Thymus (tissue), 11 donors: ENCODE measurements around the gene UBE2F. TPM values are rescaled to one million over a fixed set of nuclear protein-coding genes. Genes with fewer than 3 reads are reported as not detected.

Experiments used
- DNase-seq, 9 donors: peaks; one replicate each; pipeline ENCODE4 v3.0.0-alpha.2; 2013; ENCODE audit warnings: low spot score in 9 of 9, low read depth in 6 of 9, missing footprints in 1 of 9
- H3K27ac ChIP-seq, 2 donors: one replicate each; pipeline ENCODE4 v1.5.1; 2013; ENCODE audit warnings: control low read depth in 1 of 2, low read depth in 1 of 2, low read length in 1 of 2, mild to moderate bottlenecking in 1 of 2, moderate library complexity in 1 of 2
- H3K27me3 ChIP-seq, 2 donors: one replicate each; pipeline ENCODE4 v1.5.1; 2013; ENCODE audit warnings: low read length in 1 of 2; ENCODE audit not compliant: control insufficient read depth in 2 of 2, insufficient read depth in 1 of 2
- H3K36me3 ChIP-seq, 2 donors: one replicate each; pipeline ENCODE4 v1.5.1; 2013; ENCODE audit warnings: low read length in 1 of 2, mild to moderate bottlenecking in 1 of 2, moderate library complexity in 1 of 2; ENCODE audit not compliant: control insufficient read depth in 2 of 2, insufficient read depth in 2 of 2
- H3K4me1 ChIP-seq, 2 donors: one replicate each; pipeline ENCODE4 v1.5.1; 2013; ENCODE audit warnings: low read length in 2 of 2; ENCODE audit not compliant: control insufficient read depth in 2 of 2, insufficient read depth in 2 of 2
- H3K4me3 ChIP-seq, 2 donors: one replicate each; pipeline ENCODE4 v1.5.1; 2013; ENCODE audit warnings: low read length in 2 of 2, control low read depth in 1 of 2, mild to moderate bottlenecking in 1 of 2
- H3K9me3 ChIP-seq, 2 donors: one replicate each; pipeline ENCODE4 v1.5.1; 2013; ENCODE audit warnings: low read length in 1 of 2, mild to moderate bottlenecking in 1 of 2; ENCODE audit not compliant: control insufficient read depth in 2 of 2, insufficient read depth in 1 of 2
- WGBS: extraction: QIAGEN DNeasy Blood & Tissue Kit; methylation state at CpG from one replicate; pipeline ENCODE4 v1.1.7; 2013; 5-methylcytosine and 5-hydroxymethylcytosine counted together
- polyA plus RNA-seq: library from polyadenylated mRNA; stranded (reverse); fragments of 200-250 nt; gene quantifications from one replicate; pipeline ENCODE4 v1.2.3, GENCODE V29; 2013
- total RNA-seq: library from RNA; stranded (reverse); fragments of 120-200 nt; gene quantifications from one replicate; pipeline ENCODE4 v1.2.4, GENCODE V29; 2013
- donor health status: healthy.

UBE2F gene
- total and polyA plus RNA-seq, 2 donors: 50.7 to 77.8 TPM

GRCh38 chr2:237996021-237996593 lies 29.3 kb downstream of the UBE2F start:
- Histone ChIP-seq H3K4me1 (peaks cover 0 to 3% of the 10 kb centered on the region in 2 donors), H3K27me3 (no peaks in the 10 kb centered on the region), H3K4me3 (no peak overlapping the region), H3K36me3 (peaks cover 10 to 16% of the 10 kb centered on the region in 2 donors), H3K27ac (no peak overlapping the region), H3K9me3 (no peaks in the 10 kb centered on the region)
- DNase-seq: no peak
- 87% methylated on average over 9 of the region's 9 CpGs for WGBS

GRCh38 chr2:237997521-237997920 lies 30.7 kb downstream of the UBE2F start:
- no peak for DNase-seq
- Histone ChIP-seq H3K9me3 (no peaks in the 10 kb centered on the region), H3K27me3 (no peaks in the 10 kb centered on the region), H3K4me1 (peaks cover 0 to 3% of the 10 kb centered on the region in 2 donors), H3K36me3 (peaks cover 10 to 16% of the 10 kb centered on the region in 2 donors), H3K4me3 (no peak overlapping the region), H3K27ac (no peak overlapping the region)
- whole genome bisulfite sequencing: 74% methylated on average over 4 of the region's 4 CpGs

- peak in 3 of 9 donors; percentile 23 to 59 (median 26) for DNase-seq
- Histone ChIP-seq H3K36me3 (peaks cover 7 to 16% of the 10 kb centered on the region in 2 donors), H3K4me3 (no peak overlapping the region), H3K9me3 (no peaks in the 10 kb centered on the region), H3K27ac (peak overlapping the region in 1 of 2 donors; percentile 12), H3K27me3 (no peaks in the 10 kb centered on the region), H3K4me1 (peaks cover 3 to 6% of the 10 kb centered on the region in 2 donors)
- WGBS: 63% methylated on average over 4 of the region's 4 CpGs
Measured at GRCh38 chr2:237998530-237998929, 31.7 kb downstream of the UBE2F start.

GRCh38 chr2:238003234-238004031 lies 36.6 kb downstream of the UBE2F start:
- peak in 5 of 9 donors; percentile 29 to 69 (median 36) for DNase-seq
- Histone ChIP-seq H3K4me3 (no peak overlapping the region), H3K27me3 (no peaks in the 10 kb centered on the region), H3K4me1 (peaks cover 8 to 10% of the 10 kb centered on the region in 2 donors), H3K36me3 (peaks cover 0 to 3% of the 10 kb centered on the region in 2 donors), H3K9me3 (no peaks in the 10 kb centered on the region), H3K27ac (peak overlapping the region in 1 of 2 donors; percentile 31)
- 44% methylated on average over 7 of the region's 7 CpGs for WGBS

GRCh38 chr2:238004077-238004830 lies 37.4 kb downstream of the UBE2F start:
- H3K9me3 ChIP-seq: no peaks in the 10 kb centered on the region
- no peak for DNase-seq
- H3K4me1 ChIP-seq: peaks cover 9 to 10% of the 10 kb centered on the region in 2 donors
- no peak overlapping the region for H3K27ac ChIP-seq
- H3K36me3 ChIP-seq: peaks cover 0 to 3% of the 10 kb centered on the region in 2 donors
- no peaks in the 10 kb centered on the region for H3K27me3 ChIP-seq
- H3K4me3 ChIP-seq: no peak overlapping the region
- 88% methylated on average over 3 of the region's 3 CpGs for WGBS

GRCh38 chr2:238005528-238005927 lies 38.7 kb downstream of the UBE2F start:
- H3K36me3 ChIP-seq: peaks cover 0 to 3% of the 10 kb centered on the region in 2 donors
- DNase-seq: no peak
- 90% methylated on average over 1 of the region's 1 CpG for WGBS

GRCh38 chr2:238006510-238006909 lies 39.7 kb downstream of the UBE2F start:
- DNase-seq: no peak
- Histone ChIP-seq H3K4me3 (no peak overlapping the region), H3K36me3 (peaks cover 0 to 9% of the 10 kb centered on the region in 2 donors), H3K27ac (no peak overlapping the region), H3K9me3 (no peaks in the 10 kb centered on the region), H3K27me3 (no peaks in the 10 kb centered on the region), H3K4me1 (peaks cover 15 to 26% of the 10 kb centered on the region in 2 donors)

More at GRCh38 chr2:238005528-238005927, 38.7 kb downstream of the UBE2F start:
- Histone ChIP-seq H3K27ac (no peak overlapping the region), H3K27me3 (no peaks in the 10 kb centered on the region), H3K9me3 (no peaks in the 10 kb centered on the region), H3K4me1 (peaks cover 15 to 20% of the 10 kb centered on the region in 2 donors), H3K4me3 (no peak overlapping the region)

- DNase-seq: no peak
- H3K4me3 ChIP-seq: no peak overlapping the region
- H3K36me3 ChIP-seq: peaks cover 0 to 11% of the 10 kb centered on the region in 2 donors
- no peak overlapping the region for H3K27ac ChIP-seq
- H3K27me3 ChIP-seq: no peaks in the 10 kb centered on the region
- WGBS: 82% methylated on average over 6 of the region's 6 CpGs
- H3K4me1 ChIP-seq: peaks cover 15 to 26% of the 10 kb centered on the region in 2 donors
- H3K9me3 ChIP-seq: no peaks in the 10 kb centered on the region
Measured at GRCh38 chr2:238007924-238008323, 41.1 kb downstream of the UBE2F start.
